ENCODE results near the gene INAVA.
"Not testable (repeated sequence)": the region's sequence is repeated elsewhere in the genome, so short reads cannot be mapped to it uniquely, and the experiment has no call there.

The INAVA gene

GRCh38 chr1:200934676-200935245, 40.1 kb downstream of the INAVA start:
- Histone ChIP-seq H3K4me3 (ENCODE audit: low read depth, low read length) (no peak overlapping the region), H3K27ac (no peak overlapping the region), H3K36me3 (no peaks in the 10 kb centered on the region), H3K9me3 (ENCODE audit: severe bottlenecking) (no peaks in the 10 kb centered on the region), H3K27me3 (ENCODE audit: insufficient read depth, low read depth, severe bottlenecking) (no peaks in the 10 kb centered on the region)
- no peak for TF ChIP-seq CTCF (IDR thresholded peaks at IDR 0.05; ENCODE audit: low read depth, low read length)
- DNase-seq = no peak

GRCh38 chr1:200935286-200935962, 40.7 kb downstream of the INAVA start:
- not testable (repeated sequence) for H3K27ac ChIP-seq; H3K36me3 ChIP-seq; H3K4me3 ChIP-seq (ENCODE audit: low read depth, low read length); DNase-seq; H3K9me3 ChIP-seq (ENCODE audit: severe bottlenecking); H3K27me3 ChIP-seq (ENCODE audit: insufficient read depth, low read depth, severe bottlenecking)

GRCh38 chr1:200938955-200939354, 44.3 kb downstream of the INAVA start:
- H3K9me3 ChIP-seq (ENCODE audit: severe bottlenecking) = peaks cover 5% of the 10 kb centered on the region
- H3K4me3 ChIP-seq (ENCODE audit: low read depth, low read length) = no peak overlapping the region
- no peak overlapping the region for H3K27ac ChIP-seq
- H3K27me3 ChIP-seq (ENCODE audit: insufficient read depth, low read depth, severe bottlenecking) = no peaks in the 10 kb centered on the region
- no peak for TF ChIP-seq CTCF (IDR thresholded peaks at IDR 0.05; ENCODE audit: low read depth, low read length)
- no peak for DNase-seq
- no peaks in the 10 kb centered on the region for H3K36me3 ChIP-seq

- Histone ChIP-seq H3K27ac (no peak overlapping the region), H3K36me3 (no peaks in the 10 kb centered on the region), H3K9me3 (ENCODE audit: severe bottlenecking) (peaks cover 27% of the 10 kb centered on the region), H3K27me3 (ENCODE audit: insufficient read depth, low read depth, severe bottlenecking) (no peaks in the 10 kb centered on the region), H3K4me3 (ENCODE audit: low read depth, low read length) (no peak overlapping the region)
- DNase-seq = no peak
- no peak for TF ChIP-seq CTCF (IDR thresholded peaks at IDR 0.05; ENCODE audit: low read depth, low read length)
Measured at GRCh38 chr1:200945111-200945510, 50.4 kb downstream of the INAVA start.

GRCh38 chr1:200947059-200947566, 52.4 kb downstream of the INAVA start:
- Histone ChIP-seq H3K27me3 (ENCODE audit: insufficient read depth, low read depth, severe bottlenecking) (no peaks in the 10 kb centered on the region), H3K4me3 (ENCODE audit: low read depth, low read length) (no peak overlapping the region), H3K9me3 (ENCODE audit: severe bottlenecking) (peaks cover 22% of the 10 kb centered on the region), H3K27ac (no peak overlapping the region), H3K36me3 (no peaks in the 10 kb centered on the region)
- no peak for DNase-seq
- no peak for TF ChIP-seq CTCF (IDR thresholded peaks at IDR 0.05; ENCODE audit: low read depth, low read length)

- no peak overlapping the region for H3K27ac ChIP-seq
- peaks cover 22% of the 10 kb centered on the region for H3K9me3 ChIP-seq (ENCODE audit: severe bottlenecking)
- H3K27me3 ChIP-seq (ENCODE audit: insufficient read depth, low read depth, severe bottlenecking) = no peaks in the 10 kb centered on the region
- no peak for TF ChIP-seq CTCF (IDR thresholded peaks at IDR 0.05; ENCODE audit: low read depth, low read length)
- H3K4me3 ChIP-seq (ENCODE audit: low read depth, low read length) = no peak overlapping the region
- no peak for DNase-seq
- no peaks in the 10 kb centered on the region for H3K36me3 ChIP-seq
Measured at GRCh38 chr1:200949626-200950025, 54.9 kb downstream of the INAVA start.

Measured in WERI-Rb-1 (cell line).